NCI-H146 (cell line): ENCODE data around the gene BTNL3.
"Not testable (repeated sequence)": the region's sequence is repeated elsewhere in the genome, so short reads cannot be mapped to it uniquely, and the experiment has no call there.

Experiments used
- DNase-seq: peaks from one replicate; lab custom pipeline; 2025; lab: John Stamatoyannopoulos, UW

Gene BTNL3, protein sequence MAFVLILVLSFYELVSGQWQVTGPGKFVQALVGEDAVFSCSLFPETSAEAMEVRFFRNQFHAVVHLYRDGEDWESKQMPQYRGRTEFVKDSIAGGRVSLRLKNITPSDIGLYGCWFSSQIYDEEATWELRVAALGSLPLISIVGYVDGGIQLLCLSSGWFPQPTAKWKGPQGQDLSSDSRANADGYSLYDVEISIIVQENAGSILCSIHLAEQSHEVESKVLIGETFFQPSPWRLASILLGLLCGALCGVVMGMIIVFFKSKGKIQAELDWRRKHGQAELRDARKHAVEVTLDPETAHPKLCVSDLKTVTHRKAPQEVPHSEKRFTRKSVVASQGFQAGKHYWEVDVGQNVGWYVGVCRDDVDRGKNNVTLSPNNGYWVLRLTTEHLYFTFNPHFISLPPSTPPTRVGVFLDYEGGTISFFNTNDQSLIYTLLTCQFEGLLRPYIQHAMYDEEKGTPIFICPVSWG

GRCh38 chr5:180988592-180988991, at the start of gene BTNL3:
BTNL3 (plus strand) TSS chr5:180988846; CDS start chr5:180989029, 183 bp downstream.
- DNase-seq, result no peak

- DNase-seq, result no peak
Observed at GRCh38 chr5:180950291-180950949, 38.2 kb upstream of the BTNL3 start.

DNA sequence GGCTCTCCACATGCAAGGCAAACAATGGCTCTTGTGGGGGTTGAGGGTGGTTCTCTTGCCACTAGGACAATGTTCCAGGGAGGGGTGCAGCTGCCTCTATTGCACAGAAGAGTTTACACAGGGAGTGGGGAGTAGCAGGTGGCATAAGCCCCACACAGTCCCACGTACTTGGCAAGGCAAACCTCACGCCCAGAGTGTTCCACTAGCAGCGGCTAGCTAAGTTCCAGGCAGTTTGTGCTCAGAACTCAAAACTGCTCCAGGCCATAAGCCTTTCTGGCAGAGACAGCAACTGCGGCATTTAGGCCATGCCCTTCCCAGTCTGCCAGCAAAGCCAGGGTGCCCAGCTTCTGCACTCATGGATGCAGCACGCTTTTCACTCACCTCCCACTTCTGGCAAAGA, 29.0 kb upstream of the BTNL3 start:
- DNase-seq, result no peak

- DNase-seq, result no peak
Observed at GRCh38 chr5:180960209-180960608, 28.4 kb upstream of the BTNL3 start.

GRCh38 chr5:180969406-180969805, 19.2 kb upstream of the BTNL3 start:
- DNase-seq, result no peak

DNA sequence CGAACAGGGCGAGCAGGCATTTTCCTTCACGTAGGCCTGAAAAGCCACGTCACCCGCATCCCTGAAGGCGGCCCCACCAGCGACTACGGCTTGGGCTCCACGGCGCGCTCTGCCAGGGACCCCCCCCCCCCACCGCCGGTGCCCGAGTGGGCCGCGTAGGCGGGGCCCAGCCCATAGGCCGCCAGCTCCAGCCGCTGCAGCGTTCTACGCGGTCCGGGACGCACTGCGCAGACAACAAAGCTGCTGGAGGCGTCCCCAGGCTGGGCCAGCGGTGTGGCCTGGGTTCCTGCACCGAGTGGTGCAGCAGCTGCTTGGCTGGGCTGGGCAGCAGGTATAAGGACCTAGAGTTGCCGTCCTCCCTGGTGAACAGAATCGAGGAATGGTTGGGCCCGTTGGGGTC, 18.3 kb upstream of the BTNL3 start:
- no peak for DNase-seq

DNA sequence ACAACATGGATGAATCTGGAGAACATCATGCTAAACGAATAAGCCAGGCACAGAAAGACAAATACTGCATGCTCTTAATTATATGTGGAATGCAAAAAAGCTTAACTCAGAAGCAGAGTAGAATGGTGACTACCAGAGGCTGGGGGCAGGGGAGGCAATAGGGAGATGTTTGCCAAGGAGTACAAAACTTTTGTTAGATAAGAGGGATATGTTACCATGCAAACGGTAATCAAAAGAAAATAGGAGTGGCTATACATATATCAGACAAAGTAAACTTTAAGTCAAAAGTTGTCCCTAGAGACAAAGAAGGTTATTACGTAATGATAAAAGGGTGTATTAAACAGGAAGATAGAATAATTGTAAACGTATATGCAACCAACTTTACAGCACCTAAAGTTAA, 17.8 kb upstream of the BTNL3 start:
- DNase-seq, result no peak

GRCh38 chr5:180974612-180975315, 13.9 kb upstream of the BTNL3 start:
- no peak for DNase-seq

- no peak for DNase-seq
Observed at GRCh38 chr5:180975338-180975737, 13.3 kb upstream of the BTNL3 start.

GRCh38 chr5:180976518-180976917, 12.1 kb upstream of the BTNL3 start:
- DNase-seq, result no peak

DNA sequence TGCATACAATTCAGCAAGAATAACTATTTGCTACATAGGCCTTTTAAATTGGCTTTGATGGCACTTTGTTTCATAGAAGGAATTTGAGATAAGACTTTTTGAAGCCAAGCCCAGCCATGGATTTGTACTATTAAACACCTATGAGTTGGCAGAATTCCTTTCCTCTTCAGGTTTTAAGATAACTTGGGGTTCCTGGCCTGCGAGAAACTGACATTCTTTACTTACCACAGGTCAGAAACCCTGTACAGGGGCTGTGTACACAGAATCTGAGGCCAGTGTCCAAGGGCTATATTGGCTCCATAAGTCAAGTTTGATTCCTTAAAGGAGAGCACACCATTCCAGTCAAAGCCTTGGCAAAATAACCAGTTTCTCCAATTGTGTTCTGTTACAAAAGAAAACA, 10.8 kb upstream of the BTNL3 start:
- no peak for DNase-seq

DNA sequence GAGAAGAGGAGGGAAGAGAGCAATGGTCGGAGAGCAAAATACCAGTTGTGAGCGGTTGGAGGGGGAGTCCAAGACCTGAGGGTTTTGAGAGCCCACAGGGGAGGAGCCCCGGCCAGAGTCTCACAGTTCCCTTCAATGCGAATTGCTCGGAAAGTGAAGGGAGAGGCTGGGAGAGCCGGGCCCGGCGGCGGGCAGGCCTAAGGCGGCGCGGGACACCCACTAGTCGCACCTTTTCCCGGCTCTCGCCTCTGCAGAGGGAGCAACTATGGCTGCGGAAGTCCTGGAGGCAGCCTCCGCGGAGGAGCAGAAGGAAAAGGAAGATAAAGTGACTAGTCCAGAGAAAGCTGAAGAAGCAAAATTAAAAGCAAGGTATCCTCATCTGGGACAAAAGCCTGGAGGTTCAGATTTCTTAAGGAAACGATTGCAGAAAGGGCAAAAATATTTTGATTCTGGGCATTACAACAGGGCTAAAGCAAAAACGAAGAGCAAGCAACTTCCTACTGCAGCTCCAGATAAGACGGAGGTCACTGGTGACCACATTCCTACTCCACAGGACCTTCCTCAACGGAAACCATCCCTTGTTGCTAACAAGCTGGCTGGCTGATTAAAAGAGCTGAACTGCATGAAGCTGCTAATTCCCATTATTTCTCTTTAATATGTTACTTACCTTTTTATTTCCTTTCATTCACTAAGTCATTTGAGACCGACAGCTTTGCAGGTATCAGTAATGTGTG, 6.5 kb upstream of the BTNL3 start:
- no peak for DNase-seq

GRCh38 chr5:180988016-180988415, 630 bp upstream of the BTNL3 start:
- DNase-seq, result no peak

DNA sequence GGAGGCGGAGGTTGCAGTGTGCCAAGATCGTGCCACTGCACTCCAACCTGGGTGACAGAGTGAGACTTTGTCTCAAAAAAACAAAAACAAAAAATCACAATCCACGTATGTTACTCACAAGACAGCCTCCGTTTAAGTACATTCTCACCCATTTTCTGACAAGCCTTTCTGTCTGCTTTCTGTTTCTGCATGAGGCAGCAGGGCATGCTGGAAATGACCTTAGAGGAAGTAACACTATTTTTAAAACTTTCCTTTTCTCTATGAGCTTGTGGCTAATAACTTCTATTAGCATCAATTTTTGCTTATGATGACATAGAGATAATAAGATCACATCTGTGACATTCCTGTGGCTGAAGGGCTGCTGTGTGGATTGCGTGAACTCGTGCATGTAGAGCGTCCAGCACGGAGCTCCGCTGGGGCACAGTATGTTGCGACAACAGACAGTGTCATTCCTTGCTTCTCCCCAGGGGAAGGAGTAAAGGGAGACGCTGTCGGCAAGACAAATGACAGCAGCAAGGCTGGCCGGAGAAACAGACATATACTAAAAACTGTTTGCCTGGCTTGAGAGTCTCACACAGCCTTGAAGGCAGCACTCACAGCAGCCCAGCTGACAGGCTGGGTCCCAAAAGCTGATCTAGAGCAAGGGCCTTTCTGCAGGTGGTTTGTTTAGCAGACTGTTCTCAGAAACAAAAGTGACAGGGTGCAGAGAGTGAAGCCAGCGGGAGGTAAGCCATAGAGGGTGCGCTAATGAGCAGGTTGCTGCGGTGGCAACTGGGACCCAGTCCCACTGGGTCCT, 1.6 kb downstream of the BTNL3 start:
- no peak for DNase-seq

- no peak for DNase-seq
Observed at GRCh38 chr5:180990882-180991242, 2.2 kb downstream of the BTNL3 start.

DNA sequence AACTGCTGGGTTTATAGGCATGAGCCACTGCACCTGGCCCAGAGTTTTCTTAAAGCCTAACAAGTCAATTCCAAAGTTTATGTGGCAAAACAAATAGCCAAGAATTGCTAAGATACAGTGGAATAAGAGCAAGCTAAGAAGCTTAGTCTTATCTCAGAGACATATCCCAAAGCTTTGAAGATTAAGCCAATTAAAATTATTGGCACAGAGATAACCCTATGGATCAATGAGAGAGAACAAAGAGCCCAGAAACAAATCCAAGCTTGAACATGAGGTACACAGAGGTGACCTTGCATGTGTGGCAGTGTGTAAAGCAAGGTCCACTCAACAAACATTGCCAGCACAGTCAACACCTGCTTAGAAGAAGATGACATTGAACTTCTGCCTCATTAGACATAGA, 13.3 kb downstream of the BTNL3 start:
- DNase-seq, result no peak

- DNase-seq, result no peak
Observed at GRCh38 chr5:181005791-181006190, 17.1 kb downstream of the BTNL3 start.

DNA sequence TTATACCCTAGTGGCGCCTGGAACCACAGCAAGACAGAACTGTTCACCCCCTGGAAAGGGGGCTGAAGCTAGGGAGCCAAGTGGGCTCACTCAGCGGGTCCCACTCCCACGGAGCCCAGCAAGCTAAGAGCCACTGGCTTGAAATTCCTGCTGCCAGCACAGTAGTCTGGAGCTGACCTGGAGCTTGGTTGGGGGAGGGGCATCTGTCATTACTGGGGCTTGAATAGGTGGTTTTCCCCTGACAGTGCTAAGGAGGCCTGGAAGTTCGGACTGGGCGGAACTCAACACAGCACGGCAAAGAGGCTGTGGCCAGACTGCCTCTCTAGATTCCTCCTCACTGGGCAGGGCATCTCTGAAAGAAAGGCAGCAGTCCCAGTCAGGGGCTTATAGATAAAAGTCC, 19.5 kb downstream of the BTNL3 start:
- no peak for DNase-seq

DNA sequence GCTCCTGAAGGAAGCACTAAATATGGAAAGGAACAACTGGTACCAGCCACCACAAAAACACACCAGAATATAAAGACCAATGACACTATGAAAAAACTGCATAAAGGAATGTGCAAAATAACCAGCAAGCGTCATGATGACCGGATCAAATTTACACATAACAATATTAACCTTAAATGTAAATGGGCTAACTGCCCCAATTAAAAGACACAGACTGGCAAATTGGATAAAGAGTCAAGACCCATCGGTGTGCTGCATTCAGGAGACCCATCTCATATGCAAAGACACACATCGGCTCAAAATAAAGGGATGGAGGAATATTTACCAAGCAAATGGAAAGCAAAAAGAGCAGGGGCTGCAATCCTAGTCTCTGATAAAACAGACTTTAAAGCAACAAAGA, 21.4 kb downstream of the BTNL3 start:
- DNase-seq, result not testable (repeated sequence)

DNA sequence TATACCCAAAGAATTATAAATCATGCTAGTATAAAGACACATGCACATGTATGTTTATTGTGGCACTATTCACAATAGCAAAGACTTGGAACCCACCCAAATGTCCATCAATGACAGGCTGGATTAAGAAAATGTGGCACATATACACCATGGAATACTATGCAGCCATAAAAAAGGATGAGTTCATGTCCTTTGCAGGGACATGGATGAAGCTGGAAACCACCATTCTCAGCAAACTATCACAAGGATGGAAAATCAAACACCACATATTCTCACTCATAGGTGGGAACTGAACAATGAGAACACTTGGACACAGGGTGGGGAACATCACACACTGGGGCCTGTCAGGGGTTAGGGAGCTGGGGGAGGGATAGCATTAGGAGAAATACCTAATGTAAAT, 26.0 kb downstream of the BTNL3 start:
- not testable (repeated sequence) for DNase-seq

DNA sequence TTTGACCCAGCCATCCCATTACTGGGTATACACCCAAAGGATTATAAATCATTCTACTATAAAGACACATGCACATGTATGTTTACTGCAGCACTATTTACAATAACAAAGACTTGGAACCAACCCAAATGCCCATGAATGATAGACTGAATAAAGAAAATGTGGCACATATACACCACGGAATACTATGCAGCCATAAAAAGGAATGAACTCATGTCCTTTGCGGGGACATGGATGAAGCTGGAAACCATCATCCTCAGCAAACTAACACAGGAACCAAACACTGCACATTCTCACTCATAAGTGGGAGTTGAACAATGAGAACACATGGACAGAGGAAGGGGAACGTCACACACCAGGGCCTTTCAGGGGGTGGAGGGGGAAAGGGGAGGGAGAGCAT, 28.8 kb downstream of the BTNL3 start:
- DNase-seq, result not testable (repeated sequence)
